VCaP (cell line): ENCODE measurements around the gene SLC16A10.
"Not testable (repeated sequence)": the region's sequence is repeated elsewhere in the genome, so short reads cannot be mapped to it uniquely, and the experiment has no call there.

Experiments
- H3K27ac ChIP-seq: fragments of 450-650 bp; 2 replicates; pipeline ENCODE4 v1.5.1; 2017
- TF ChIP-seq, protein P1 (sequence below): fragments of 450-650 bp; conservative IDR thresholded peaks from 2 replicates; pipeline ENCODE4 v1.5.1; 2017; ENCODE audit warnings: mild to moderate bottlenecking, moderate library complexity

The SLC16A10 gene

DNA sequence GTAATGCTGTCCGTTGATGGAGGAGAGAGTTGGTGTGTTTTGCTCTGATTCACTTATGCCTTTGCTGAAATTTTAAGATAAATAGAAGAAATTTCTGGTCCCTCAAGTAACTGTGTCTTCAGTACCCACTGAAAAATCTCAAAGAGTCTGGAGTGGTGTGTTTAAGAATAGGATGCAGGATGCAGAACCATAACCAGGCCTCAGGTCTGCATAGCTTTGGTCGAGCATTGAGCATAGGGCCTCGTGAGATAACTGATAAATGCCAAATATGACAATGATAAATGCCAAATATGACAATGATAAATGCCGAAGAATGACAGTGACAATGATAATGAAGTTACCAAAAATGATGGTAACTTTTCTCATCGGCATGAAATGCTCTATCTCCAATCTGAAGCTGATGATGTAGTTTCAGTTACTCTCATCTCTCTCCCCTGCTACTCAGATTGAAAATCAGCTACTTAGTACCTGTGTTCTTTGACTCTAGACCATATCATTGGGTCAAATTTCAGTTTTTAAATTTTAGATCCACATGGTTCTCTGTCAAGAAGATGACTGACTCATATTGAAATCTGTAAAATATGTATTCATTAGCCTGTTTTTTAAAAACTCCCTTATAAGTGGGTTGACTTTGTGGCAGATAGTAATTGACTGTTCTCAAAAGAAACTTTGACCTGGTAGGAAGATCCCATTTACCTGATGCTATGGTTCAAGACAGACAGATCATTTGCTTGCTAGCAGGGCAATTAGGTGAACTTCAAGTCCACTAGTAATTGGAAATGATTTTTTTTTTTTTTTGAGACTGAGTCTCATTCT is 96.6 kb downstream of the SLC16A10 start:
- TF ChIP-seq, protein P1, sequence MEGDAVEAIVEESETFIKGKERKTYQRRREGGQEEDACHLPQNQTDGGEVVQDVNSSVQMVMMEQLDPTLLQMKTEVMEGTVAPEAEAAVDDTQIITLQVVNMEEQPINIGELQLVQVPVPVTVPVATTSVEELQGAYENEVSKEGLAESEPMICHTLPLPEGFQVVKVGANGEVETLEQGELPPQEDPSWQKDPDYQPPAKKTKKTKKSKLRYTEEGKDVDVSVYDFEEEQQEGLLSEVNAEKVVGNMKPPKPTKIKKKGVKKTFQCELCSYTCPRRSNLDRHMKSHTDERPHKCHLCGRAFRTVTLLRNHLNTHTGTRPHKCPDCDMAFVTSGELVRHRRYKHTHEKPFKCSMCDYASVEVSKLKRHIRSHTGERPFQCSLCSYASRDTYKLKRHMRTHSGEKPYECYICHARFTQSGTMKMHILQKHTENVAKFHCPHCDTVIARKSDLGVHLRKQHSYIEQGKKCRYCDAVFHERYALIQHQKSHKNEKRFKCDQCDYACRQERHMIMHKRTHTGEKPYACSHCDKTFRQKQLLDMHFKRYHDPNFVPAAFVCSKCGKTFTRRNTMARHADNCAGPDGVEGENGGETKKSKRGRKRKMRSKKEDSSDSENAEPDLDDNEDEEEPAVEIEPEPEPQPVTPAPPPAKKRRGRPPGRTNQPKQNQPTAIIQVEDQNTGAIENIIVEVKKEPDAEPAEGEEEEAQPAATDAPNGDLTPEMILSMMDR, result no peak
- no peak overlapping the region for H3K27ac ChIP-seq

DNA sequence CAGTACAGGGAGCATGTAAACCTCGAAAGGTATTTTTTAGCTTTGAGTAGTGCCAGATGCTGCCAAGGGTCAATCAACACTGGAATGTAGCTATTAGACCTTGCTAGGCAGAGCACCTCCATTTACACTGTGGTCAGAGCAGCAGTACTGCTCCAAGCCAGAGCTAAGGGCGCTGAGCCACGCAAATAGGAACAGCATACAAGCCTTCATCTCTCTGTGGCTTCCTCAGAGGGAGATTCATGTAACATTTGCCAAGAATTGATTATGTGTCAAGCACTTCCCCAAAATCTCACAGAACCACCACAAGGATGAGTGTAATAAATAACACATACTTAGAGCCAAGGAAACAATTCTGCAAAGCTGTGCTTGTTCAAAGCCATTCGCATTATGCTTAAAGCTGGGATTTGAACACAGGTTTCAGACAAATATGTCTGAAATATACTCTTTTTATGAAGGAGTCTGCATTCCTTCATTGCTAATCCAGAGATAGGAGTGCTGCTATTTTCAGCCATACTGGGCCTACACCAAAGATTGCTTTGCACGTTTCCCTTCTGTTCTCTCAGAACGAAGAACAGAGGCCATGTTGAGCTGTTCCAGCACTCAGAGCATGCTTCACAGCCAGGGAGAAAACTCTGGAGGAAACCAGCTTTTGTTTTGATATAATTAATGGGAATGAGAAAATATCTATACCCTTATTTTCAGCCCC is 97.7 kb downstream of the SLC16A10 start:
- TF ChIP-seq, protein P1, result no peak
- H3K27ac ChIP-seq, result no peak overlapping the region

DNA sequence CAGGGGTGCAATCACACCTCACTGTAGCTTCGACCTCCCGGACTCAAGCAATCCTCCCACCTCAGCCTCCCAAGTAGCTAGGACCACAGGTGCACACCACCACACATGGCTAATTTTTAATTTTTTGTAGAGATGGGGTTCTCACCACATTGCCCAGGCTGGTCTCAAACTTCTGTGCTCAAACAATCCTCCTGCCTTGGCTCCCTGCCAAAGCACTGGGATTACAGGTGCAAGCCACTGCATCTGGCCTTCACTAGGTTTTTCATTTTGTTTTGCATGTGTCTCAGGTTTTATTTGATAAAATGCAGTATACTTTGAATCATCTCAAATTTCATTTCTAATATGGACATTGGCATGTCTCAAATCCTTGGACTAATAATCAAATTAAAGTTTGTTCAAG is 98.7 kb downstream of the SLC16A10 start:
- TF ChIP-seq, protein P1, result no peak
- no peak overlapping the region for H3K27ac ChIP-seq

DNA sequence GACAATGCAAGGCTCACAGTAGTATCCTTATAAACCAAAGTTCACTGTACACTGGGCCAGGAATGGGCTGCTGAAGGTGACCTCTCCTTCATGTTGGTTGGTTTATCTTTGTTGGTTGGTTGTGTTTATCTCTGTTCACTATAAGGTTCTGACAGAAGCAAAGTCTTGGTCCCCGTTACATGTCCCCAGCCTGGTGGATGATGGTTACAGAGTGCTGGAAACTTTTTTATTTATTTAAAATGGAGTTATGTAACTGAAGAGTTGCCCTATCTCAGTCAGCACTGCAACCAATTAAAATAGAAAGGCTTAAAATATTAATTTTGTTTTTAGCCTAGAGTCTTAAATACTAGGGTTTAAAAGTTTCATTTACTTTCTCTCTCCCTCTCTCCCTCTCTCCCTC is 100.6 kb downstream of the SLC16A10 start:
- no peak overlapping the region for H3K27ac ChIP-seq
- TF ChIP-seq, protein P1, result no peak

DNA sequence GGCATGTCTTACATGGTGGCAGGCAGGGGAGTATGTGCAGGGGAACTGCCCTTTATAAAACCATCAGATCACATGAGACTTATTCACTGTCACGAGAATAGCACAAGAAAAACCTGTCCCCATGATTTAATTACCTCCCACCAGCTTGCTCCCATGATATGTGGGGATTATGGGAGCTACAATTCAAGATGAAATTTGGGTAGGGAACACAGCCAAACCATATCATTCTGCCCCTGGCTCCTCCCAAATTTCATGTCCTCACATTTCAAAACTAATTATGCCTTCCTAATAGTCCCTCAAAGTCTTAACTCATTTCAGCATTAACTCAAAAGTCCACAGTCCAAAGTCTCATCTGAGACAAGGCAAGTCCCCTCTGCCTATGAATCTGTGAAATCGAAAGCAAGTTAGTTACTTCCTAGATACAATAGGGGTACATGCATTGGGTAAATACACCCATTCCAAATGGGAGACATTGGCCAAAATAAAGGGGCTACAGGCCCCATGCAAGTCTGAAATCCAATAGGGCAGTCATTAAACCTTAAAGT is 102.4 kb downstream of the SLC16A10 start:
- not testable (repeated sequence) for H3K27ac ChIP-seq

DNA sequence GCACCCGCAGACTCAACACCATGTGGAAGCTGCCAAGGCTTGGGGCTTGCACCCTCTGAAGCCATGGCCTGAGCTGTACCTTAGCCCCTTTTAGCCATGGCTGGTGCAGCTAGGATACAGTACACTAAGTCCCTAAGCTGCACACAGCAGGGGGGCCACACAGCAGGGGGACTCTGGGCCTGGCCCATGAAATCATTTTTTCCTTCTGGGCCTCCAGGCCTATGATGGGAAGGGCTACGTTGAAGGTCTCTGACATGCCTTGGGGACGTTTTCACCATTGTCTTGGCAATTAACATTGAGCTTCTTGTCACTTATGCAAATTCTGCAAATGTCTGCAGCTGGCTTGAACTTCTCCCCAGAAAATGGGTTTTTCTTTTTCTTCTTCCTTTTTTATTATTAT is 103.3 kb downstream of the SLC16A10 start:
- TF ChIP-seq, protein P1, result no peak
- no peak overlapping the region for H3K27ac ChIP-seq

DNA sequence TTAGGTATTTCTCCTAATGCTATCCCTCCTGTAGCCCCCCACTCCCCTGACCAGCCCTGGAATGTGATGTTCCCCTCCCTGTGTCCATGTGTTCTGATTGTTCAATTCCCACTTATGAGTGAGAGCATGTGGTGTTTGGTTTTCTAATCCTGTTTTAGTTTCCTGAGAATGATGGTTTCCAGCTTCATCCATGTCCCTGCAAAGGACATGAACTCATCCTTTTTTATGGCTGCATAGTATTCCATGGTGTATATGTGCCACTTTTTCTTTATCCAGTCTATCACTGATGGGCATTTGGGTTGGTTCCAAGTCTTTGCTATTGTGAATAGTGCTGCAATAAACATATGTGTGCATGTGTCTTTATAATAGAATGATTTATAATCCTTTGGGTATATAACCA is 103.8 kb downstream of the SLC16A10 start:
- not testable (repeated sequence) for H3K27ac ChIP-seq

DNA sequence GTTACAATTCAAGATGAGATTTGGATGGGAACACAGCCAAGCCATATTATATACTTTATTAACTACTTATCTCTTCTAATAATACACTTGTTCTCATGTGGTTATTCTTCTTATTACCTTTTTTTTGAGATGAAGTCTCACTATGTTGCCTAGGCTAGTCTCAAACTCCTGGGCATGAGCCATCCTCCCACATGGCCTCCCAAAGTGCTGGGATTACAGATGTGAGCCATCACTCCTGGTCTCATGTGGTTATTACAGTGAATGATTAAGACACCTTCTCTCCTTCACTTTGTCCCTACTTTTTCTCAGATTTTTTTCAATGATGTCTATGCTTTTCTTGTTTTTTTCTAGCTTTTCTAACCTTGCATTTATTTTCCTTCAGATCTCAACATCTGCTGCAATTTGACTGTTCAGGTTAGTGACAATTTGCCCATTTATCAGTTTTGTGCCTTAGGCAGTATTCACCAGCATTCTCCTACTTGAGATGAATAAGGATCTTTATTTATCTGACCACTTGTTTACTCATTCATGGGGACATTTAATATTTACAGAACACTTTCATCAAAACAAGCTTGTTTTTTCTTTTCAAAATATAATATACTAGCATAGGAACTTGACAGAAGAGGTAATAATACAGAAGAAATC is 105.7 kb downstream of the SLC16A10 start:
- no peak overlapping the region for H3K27ac ChIP-seq
- TF ChIP-seq, protein P1, result no peak
